HFF-Myc (cell line): ENCODE results near the gene CELF4.

ENCODE experiments used
- DNase-seq: peaks from one replicate; pipeline ENCODE4 v3.0.0-alpha.2; 2011; ENCODE audit warnings: low read depth; ENCODE audit errors: extremely low read depth
- H3K4me3 ChIP-seq: replicated peaks from 2 replicates; pipeline ENCODE4 v1.5.1; 2011; ENCODE audit warnings: low read depth, mild to moderate bottlenecking, control low read depth, low read length
- CTCF ChIP-seq: IDR thresholded peaks from 2 replicates; pipeline ENCODE4 v1.5.1; 2012; ENCODE audit warnings: mild to moderate bottlenecking, low read depth, low read length, control low read depth; ENCODE audit errors: missing control alignments

CELF4 gene

DNA sequence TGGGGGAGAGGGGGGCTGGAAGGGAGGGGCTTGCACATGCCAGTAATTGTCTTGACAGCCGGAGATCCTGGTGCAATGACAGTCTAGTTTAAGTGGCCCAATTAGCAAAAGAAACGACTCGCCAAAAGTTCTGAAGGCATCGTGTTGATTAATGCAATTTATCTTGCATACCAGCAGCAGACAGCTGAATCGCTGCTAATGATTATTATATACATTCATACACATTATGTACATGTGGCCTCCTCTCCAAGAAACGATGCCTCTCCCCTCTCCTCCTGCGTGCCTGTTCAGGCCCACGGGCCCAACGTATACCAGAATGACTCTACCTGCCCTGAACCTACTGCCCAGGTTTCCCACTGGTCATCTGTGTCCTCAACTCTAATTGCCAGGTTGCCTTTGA is 214.5 kb downstream of the CELF4 start:
- TF ChIP-seq CTCF = no peak
- DNase-seq = no peak
- H3K4me3 ChIP-seq = no peak overlapping the region

- H3K4me3 ChIP-seq = no peak overlapping the region
- DNase-seq = no peak
- TF ChIP-seq CTCF = no peak
Observed at GRCh38 chr18:37348729-37349128, 216.9 kb downstream of the CELF4 start.

DNA sequence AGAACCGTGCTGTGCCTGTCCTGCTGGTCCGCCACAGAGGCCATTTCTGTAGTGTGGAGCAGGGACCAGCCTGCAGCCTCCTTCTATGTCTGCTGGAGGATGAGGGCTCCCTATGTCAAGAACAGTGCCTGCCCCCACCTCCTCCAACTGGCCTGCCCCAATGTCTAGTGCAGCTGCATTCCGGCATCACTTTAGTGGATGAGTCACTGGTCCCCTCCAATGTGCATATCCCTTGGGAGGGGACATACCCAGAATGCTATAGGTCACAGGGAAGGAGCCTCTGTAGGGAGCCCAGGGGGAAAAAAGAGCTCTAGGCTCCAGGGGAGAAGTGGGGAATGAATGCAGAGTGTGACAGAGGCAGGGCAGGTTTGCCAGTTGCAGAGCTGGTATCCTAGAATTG is 219.6 kb downstream of the CELF4 start:
- no peak for DNase-seq
- no peak for TF ChIP-seq CTCF
- no peak overlapping the region for H3K4me3 ChIP-seq

GRCh38 chr18:37343542-37343851 is 222.1 kb downstream of the CELF4 start:
- DNase-seq = no peak
- no peak for TF ChIP-seq CTCF

GRCh38 chr18:37341473-37342086 is 224.0 kb downstream of the CELF4 start:
- DNase-seq = no peak
- no peak for TF ChIP-seq CTCF
- H3K4me3 ChIP-seq = no peak overlapping the region

More at GRCh38 chr18:37343542-37343851, 222.1 kb downstream of the CELF4 start:
- no peak overlapping the region for H3K4me3 ChIP-seq

DNA sequence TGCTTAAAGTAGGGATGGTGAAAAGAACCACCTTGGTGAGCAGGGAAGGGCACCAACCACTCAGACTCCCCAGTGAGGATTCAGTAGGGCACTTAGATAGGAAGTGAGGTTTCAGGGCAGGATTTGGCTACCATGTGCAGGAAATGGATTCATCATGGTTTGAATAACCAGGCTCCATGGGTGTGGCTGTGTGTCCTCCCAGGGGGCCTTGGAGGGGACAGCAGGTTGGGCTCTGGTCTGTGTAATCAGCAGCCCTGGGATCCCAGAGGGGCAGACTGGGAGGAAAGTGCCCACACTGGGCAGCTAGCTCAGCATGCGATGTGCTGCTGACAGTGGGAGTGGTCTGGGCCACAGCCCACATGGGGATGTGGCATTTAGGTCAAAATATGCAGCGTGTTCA is 224.6 kb downstream of the CELF4 start:
- TF ChIP-seq CTCF = no peak
- H3K4me3 ChIP-seq = no peak overlapping the region
- DNase-seq = no peak

GRCh38 chr18:37339701-37340215 is 225.8 kb downstream of the CELF4 start:
- no peak overlapping the region for H3K4me3 ChIP-seq
- DNase-seq = no peak
- no peak for TF ChIP-seq CTCF
